Activated naive CD8-positive, alpha-beta T cell treated with anti-CD3 and anti-CD28 coated beads, Interleukin-2, amount 50 U/mL, for 16 hours (primary cell): ENCODE results near the gene RNF208.

Experiments
- DNase-seq: peaks from one replicate; pipeline ENCODE4 v3.0.0-alpha.2; 2020; ENCODE audit warnings: low read depth, low spot score

The RNF208 gene

GRCh38 chr9:137192448-137192780, 29.6 kb downstream of the RNF208 start:
- DNase-seq = no peak

DNA sequence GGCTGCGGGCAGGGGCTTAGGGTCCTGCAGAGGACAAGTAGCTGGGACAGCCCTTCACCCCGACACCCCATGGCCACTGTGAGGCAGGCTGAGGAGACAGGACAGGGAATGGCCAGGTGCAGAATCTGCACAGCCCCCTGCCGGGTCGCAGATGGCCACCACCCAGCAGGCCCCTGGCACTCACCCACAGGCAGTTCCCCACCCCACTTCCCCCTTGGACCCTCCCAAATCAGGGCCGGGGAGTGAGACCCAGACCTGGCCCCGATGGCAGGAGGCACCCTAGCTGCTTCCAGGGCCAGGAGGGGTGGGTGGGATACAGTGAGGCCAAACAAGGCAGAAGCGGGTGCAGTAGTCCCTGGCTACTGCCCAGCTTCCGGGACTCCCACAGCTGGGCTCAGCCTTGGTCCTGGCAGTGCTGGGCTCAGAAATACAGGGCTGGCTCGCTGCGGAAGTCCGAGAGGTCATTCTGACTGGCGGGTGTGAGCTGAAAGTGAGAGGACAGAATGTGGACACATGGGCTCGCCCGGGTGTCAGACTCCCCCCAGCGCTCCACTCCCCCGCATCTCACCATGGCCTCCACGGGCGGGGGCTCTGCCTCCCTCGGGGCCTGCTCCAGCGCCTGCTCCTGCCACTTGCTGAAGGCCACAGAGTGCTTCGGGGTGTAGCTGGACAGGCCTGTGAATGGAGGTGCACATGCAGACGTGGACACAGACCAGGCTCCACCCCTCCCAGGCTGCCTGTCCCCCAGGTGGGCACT, 30.2 kb downstream of the RNF208 start:
- no peak for DNase-seq

- no peak for DNase-seq
These were observed 30.8 kb downstream of the RNF208 start for GRCh38 chr9:137191245-137191644.

DNA sequence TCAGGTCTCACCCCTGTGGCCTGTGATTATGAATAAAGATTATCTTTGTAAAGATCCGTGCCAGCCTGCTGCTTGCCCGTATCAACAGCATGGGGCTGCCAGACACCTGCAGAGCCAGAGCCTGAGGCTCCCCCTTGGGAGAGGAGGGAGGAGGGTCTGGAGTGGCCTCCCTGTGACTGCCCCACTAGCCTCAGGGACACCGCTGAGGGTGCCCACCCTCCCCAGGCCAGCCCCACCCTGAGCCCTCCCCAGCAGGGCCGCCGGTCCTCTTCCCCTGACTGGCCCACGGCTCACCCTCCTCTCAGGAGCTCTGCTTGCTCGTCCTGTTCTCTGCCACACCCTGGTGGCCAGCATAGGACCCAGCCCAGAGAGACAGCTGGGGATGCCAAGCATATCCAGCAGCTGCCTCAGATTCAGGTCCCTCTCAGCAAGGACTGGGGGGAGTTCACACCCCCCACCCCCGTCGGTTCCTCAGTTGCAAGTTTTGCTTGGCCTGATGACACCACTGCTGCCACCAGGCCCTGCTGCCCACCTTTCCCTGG, 31.7 kb downstream of the RNF208 start:
- no peak for DNase-seq

DNA sequence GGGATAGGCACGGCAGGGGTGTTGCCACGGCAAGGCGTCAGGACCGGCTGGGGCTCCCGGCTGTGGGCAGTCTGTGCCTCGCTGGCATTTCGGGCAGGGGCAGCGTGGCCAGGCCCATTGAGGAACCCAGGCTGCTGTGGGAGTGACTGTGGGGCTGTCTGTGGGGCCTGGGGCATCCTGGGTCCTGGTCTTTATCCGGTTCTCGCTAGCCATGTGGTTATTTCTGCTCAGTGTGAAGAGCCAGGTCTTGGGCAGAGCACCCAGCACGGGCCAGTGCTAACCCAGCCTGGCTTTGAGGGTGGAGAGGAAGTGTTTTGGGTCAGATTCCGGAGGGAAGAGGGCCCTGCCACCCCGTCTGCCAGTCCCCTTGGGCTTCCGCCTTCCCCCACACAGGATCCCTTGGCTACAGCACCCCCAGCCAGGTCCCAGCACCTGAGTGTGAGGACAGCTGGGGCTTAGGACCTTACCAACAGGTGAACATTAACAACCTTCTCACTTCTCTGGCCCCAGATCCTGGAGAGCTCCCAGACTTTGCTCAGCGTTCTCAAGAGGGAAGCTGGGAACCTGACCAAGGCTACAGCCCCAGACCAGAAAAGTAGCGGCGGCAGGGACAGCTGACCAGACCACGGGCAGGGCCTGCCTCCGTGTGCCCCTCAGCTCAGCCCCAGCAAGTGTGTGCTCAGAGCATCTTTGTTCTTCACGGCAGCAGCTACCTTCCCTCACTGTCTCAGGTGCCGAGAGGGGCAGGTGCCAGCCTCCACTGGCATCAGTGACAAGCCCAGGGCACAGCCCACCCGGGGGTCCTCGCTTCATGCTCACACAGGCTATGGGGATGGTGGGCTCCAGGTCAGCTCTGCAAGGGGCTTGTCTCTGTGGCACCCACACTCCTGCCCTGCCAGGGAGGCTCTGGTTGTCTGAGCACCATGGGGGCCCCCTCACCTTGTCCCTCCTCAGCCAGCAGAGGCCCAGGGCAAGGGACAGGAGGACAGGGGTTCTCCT, 32.4 kb downstream of the RNF208 start:
- no peak for DNase-seq

- DNase-seq = peak; percentile 82
These were observed 33.3 kb downstream of the RNF208 start, which contains the start of the genes ANAPC2 and SSNA1 for GRCh38 chr9:137188490-137189296. ANAPC2 (minus strand) TSS chr9:137188560; CDS start chr9:137188532, 28 bp downstream. SSNA1 (plus strand) TSS chr9:137188676; CDS start chr9:137188727, 51 bp downstream.

DNA sequence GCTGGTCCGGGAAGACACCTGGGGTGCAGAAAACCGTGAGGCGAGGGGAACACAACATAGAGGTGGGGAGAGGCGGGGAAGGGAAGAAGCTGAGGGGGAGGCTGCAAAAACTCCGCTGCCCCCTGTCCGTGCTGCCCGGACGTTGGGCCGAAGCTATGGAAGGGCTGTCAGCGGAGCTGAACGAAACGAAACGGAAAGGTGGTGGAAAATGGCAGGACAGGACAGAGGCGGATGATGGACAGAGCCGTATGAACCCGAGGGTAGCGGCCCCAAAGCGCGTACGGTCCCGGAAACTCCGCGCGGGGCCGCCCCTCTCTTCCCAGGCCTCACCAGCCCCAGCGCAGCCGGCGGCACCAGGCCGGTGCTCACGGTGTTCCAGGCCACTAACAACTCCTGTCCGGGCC, 34.0 kb downstream of the RNF208 start:
- no peak for DNase-seq

GRCh38 chr9:137187386-137187785, 34.7 kb downstream of the RNF208 start:
- no peak for DNase-seq

- no peak for DNase-seq
These were observed 35.7 kb downstream of the RNF208 start for GRCh38 chr9:137186385-137186784.

GRCh38 chr9:137185921-137186320, 36.1 kb downstream of the RNF208 start:
- no peak for DNase-seq

GRCh38 chr9:137184881-137185660, 37.0 kb downstream of the RNF208 start:
- no peak for DNase-seq

DNA sequence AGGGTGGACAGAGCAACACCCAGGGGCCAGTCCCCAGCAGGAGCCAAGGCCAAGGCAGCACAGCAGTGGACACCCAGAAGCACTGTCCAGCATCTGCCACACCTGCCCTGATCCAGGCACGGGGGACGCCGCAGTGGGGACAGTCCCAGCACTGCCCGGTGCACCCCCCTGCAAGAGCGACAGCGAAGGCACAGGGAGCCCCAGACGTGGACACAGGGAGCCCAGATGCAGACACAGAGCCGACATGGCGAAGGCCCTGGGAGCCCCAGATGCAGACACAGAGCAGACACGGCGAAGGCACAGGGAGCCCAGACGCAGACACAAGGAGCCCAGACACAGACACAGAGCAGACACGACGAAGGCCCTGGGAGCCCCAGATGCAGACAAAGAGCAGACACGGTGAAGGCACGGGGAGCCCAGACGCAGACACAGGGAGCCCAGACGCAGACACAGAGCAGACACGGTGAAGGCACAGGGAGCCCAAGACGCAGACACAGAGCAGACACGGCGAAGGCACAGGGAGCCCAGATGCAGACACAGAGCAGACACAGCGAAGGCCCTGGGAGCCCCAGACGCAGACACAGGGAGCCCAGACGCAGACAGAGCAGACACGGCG, 38.0 kb downstream of the RNF208 start:
- DNase-seq = no peak

DNA sequence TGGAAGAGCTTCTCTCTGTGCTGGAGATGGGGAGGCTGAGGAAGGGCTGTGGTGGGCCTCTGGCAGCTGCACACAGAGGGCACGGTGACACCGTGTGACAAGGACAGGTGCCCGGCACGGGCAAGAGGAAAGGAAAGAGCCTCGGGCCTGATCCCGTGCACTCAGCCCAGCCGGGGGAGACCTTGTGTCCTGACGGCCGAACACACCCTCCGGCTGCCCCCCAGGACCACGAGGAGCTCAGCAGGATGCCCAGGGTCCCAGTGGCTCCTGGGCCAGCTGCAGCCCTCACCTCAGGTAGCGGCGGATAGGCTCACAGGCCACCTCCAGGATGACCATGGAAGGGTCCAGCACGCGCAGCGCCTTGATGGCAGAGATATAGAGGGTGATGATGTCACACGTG, 39.2 kb downstream of the RNF208 start:
- DNase-seq = no peak

- DNase-seq = no peak
These were observed 40.4 kb downstream of the RNF208 start for GRCh38 chr9:137181680-137182079.

GRCh38 chr9:137180491-137180890, 41.5 kb downstream of the RNF208 start:
- no peak for DNase-seq

GRCh38 chr9:137179761-137180160, 42.3 kb downstream of the RNF208 start:
- no peak for DNase-seq

GRCh38 chr9:137178939-137179630, 43.0 kb downstream of the RNF208 start:
- DNase-seq = no peak

- no peak for DNase-seq
These were observed 43.7 kb downstream of the RNF208 start for GRCh38 chr9:137178201-137178938.
